ENCODE measurements around the gene CHST12.

- TF ChIP-seq POLR2A (IDR thresholded peaks at IDR 0.05) (no peak), POLR2AphosphoS5 (IDR thresholded peaks at IDR 0.05) (no peak), EP300 (IDR thresholded peaks at IDR 0.05) (no peak), CTCF (IDR thresholded peaks at IDR 0.05) (no peak)
Measured at GRCh38 chr7:2437136-2437535, 33.7 kb downstream of the CHST12 start.
